PC-9 (cell line): ENCODE results near the gene HMGCL. TPM values are rescaled to one million over a fixed set of nuclear protein-coding genes. Genes with fewer than 3 reads are reported as not detected.

ENCODE experiments used
- BruUV-seq: library from RNA; stranded (reverse); fragments of 400-500 nt; replicated peaks from 2 replicates; lab custom pipeline; 2021; lab: Mats Ljungman, UMichigan
- CTCF ChIA-PET: fragments of 300-600 bp; sonication (Branson Sonifier 250); formaldehyde crosslinking; loops from one replicate; lab custom pipeline; 2022; ENCODE audit warnings: antibody characterized with exemption; lab: Charles Lee
- POLR2A ChIA-PET: fragments of 300-600 bp; sonication (Branson Sonifier 250); formaldehyde crosslinking; loops from one replicate; lab custom pipeline; 2022; ENCODE audit warnings: antibody characterized with exemption; ENCODE audit not compliant: unreplicated experiment; lab: Charles Lee
- DNase-seq, 2 experiments: peaks; one replicate each; pipeline versions ENCODE4 v3.0.0 to v3.0.0-alpha.2; 2015 to 2022; ENCODE audit warnings: mixed read lengths in 1 of 2
- H2AFZ ChIP-seq: fragments of 200-600 bp; sonication (generic); 2 replicates; pipeline ENCODE4 v1.8.1; 2017; ENCODE audit warnings: antibody characterized with exemption
- H3F3A ChIP-seq: fragments of 200-600 bp; sonication (generic); 2 replicates; pipeline ENCODE4 v1.8.1; 2017; ENCODE audit warnings: antibody characterized with exemption, mild to moderate bottlenecking, low read depth; ENCODE audit not compliant: insufficient read depth
- H3K27ac ChIP-seq: fragments of 200-600 bp; sonication (generic); 2 replicates; pipeline ENCODE4 v1.6.1; 2016; ENCODE audit warnings: mixed run types
- H3K27me3 ChIP-seq: fragments of 200-600 bp; sonication (generic); 2 replicates; pipeline ENCODE4 v1.6.1; 2016; ENCODE audit warnings: low read depth, mixed run types; ENCODE audit not compliant: insufficient read depth
- H3K36me3 ChIP-seq: fragments of 200-600 bp; sonication (generic); 2 replicates; pipeline ENCODE4 v1.6.1; 2016; ENCODE audit warnings: low read depth, mixed run types
- H3K4me1 ChIP-seq: fragments of 200-600 bp; sonication (generic); replicated peaks from 2 replicates; pipeline ENCODE4 v1.6.1; 2016; ENCODE audit warnings: mixed run types; ENCODE audit not compliant: insufficient read depth
- H3K4me2 ChIP-seq: fragments of 200-600 bp; sonication (generic); 2 replicates; pipeline ENCODE4 v1.6.1; 2017; ENCODE audit warnings: mixed run types
- H3K4me3 ChIP-seq: fragments of 200-600 bp; sonication (generic); 2 replicates; pipeline ENCODE4 v1.6.1; 2016; ENCODE audit warnings: mixed run types
- H3K79me2 ChIP-seq: fragments of 200-600 bp; sonication (generic); 2 replicates; pipeline ENCODE4 v1.6.1; 2017; ENCODE audit warnings: low read depth, mixed run types
- H3K9me2 ChIP-seq: fragments of 200-600 bp; sonication (generic); 2 replicates; pipeline ENCODE4 v1.8.1; 2017; ENCODE audit warnings: mild to moderate bottlenecking; ENCODE audit not compliant: insufficient read depth
- H3K9me3 ChIP-seq: fragments of 200-600 bp; sonication (generic); 2 replicates; pipeline ENCODE4 v1.8.1; 2016; ENCODE audit warnings: low read depth; ENCODE audit not compliant: insufficient read depth
- H4K20me1 ChIP-seq: fragments of 200-600 bp; sonication (generic); 2 replicates; pipeline ENCODE4 v1.8.1; 2017; ENCODE audit not compliant: insufficient read depth
- EZH2 ChIP-seq: fragments of 200-600 bp; sonication (generic); IDR thresholded peaks from 2 replicates; pipeline ENCODE4 v1.8.0; 2017; ENCODE audit warnings: antibody characterized with exemption, low read depth
- intact Hi-C: fragments of 100-400 bp; cut with micrococcal nuclease; formaldehyde crosslinking; loops from one replicate; pipeline ENCODE4 v1.10.0; 2022; ENCODE audit not compliant: unreplicated experiment
- total RNA-seq: library from RNA; stranded (reverse); gene quantifications from 2 replicates; pipeline ENCODE4 v1.2.3, GENCODE V29; 2021
- TF ChIP-seq, protein P1 (sequence below): fragments of 200-600 bp; sonication (generic); conservative IDR thresholded peaks from 2 replicates; pipeline ENCODE4 v1.6.1; 2017; ENCODE audit warnings: mixed run types, antibody characterized with exemption, mild to moderate bottlenecking, moderate library complexity

Gene HMGCL
- total RNA-seq, 1 experiment from 2014 or later, result 43.2 TPM

DNA sequence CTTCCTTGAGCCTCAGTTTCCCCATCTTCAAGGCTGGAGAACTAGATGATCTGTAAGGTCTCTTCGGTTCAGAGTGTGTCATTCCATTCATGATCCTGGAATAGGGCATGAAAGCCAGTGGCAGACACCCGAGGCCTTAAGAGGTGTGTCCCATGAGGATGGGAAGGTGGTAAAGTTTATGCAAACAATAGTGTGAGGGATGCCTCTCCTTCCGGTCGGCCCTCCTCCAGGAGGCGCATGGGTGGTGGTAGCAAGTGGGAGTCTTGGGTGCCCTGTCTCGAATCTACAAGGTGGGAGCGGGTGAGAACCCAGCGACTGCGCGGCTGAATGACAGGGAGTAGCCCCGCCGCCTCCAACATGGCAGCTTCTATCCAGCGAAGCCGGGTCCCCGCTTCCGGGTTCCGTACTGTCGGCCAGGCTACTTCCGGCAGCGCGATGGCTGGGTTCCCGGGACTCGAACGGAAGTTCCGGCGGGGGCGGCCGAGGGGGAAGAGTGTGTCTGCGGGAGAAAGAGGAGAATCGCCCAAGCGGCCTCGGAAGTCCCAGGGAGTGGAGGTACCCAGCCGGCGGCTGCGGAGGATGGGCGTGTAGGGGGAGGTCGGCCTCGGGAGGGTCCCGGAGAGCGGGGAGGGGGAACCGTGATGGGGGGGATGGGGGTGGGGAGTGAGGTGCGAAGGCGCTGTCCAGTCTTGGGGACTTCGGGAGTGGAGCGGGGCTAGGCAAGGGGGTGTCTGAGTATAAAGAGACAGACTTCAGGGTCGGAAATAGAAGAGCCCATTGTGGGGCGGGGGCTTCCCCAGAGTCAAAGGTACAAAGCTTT, 34.3 kb downstream of the HMGCL start, which contains the start of gene LYPLA2:
LYPLA2 (plus strand) TSS at position 450 of the 820 bp plus-strand sequence. CDS start 1,538 bp downstream, outside the sequence.
- ChIA-PET CTCF (interaction anchor here (0.6 to 1.1 kb wide), 3 partner anchors 10 to 75 kb away, joined by 3 to 5 read pairs (median 3); no protein-coding TSS in a partner anchor), POLR2A (interaction anchor here (0.5 to 0.8 kb wide), 4 partner anchors 11 to 99 kb away, joined by 3 to 12 read pairs (median 5); partner anchors contain the start of genes PITHD1 and RPL11)
- Histone ChIP-seq H4K20me1 (no peaks in the 10 kb centered on the region), H3K36me3 (no peaks in the 10 kb centered on the region), H3K4me2 (peak within 1 kb of the TSS; percentile 87), H3K4me3 (peak within 1 kb of the TSS; percentile 88), H3K4me1 (peaks cover 15% of the 10 kb centered on the region), H3F3A (peaks cover 27% of the 10 kb centered on the region), H3K9me3 (no peaks in the 10 kb centered on the region), H3K27ac (peak within 1 kb of the TSS; percentile 80), H3K27me3 (no peaks in the 10 kb centered on the region), H3K9me2 (no peaks in the 10 kb centered on the region), H2AFZ (peak within 1 kb of the TSS; percentile 78; the same call in 1 of the 2 replicates), H3K79me2 (peaks cover 21% of the 10 kb centered on the region)
- intact Hi-C loops, result loop anchor here (1.0 kb wide), 2 partner anchors 8 to 13 kb away; partner anchors contain the start of gene PITHD1
- DNase-seq, result peak; percentile 65 to 90
- no peak for TF ChIP-seq EZH2
- TF ChIP-seq, protein P1, sequence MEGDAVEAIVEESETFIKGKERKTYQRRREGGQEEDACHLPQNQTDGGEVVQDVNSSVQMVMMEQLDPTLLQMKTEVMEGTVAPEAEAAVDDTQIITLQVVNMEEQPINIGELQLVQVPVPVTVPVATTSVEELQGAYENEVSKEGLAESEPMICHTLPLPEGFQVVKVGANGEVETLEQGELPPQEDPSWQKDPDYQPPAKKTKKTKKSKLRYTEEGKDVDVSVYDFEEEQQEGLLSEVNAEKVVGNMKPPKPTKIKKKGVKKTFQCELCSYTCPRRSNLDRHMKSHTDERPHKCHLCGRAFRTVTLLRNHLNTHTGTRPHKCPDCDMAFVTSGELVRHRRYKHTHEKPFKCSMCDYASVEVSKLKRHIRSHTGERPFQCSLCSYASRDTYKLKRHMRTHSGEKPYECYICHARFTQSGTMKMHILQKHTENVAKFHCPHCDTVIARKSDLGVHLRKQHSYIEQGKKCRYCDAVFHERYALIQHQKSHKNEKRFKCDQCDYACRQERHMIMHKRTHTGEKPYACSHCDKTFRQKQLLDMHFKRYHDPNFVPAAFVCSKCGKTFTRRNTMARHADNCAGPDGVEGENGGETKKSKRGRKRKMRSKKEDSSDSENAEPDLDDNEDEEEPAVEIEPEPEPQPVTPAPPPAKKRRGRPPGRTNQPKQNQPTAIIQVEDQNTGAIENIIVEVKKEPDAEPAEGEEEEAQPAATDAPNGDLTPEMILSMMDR, result no peak
- no TSS peak for BruUV-seq

DNA sequence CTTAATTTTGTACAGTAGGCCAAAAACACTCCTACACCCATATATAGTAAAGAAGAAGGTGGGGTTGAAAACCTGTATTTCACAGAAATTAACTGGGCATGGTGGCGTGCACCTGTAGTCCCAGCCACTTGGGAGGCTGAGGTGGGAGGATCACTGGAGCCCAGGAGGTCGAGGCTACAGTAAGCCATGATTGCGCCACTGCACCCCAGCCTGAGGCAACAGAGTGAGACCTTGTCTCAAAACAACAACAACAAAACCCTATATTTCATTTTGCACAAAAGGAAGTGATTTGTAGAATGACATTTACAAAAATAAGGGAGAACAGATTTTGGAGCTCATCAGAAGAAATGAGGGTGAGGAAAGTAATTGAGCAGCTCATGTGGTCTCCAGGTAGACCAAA, 36.5 kb downstream of the HMGCL start:
- no peaks in the 10 kb centered on the region for H3K9me3 ChIP-seq
- no TSS peak for BruUV-seq
- TF ChIP-seq, protein P1, result no peak
- TF ChIP-seq EZH2, result no peak
- CTCF ChIA-PET, result no interaction called here
- H2AFZ ChIP-seq, result no peak overlapping the region
- DNase-seq, result no peak
- H3K79me2 ChIP-seq, result peaks cover 21% of the 10 kb centered on the region
- no peaks in the 10 kb centered on the region for H3K27me3 ChIP-seq
- H4K20me1 ChIP-seq, result no peaks in the 10 kb centered on the region
- H3K4me1 ChIP-seq, result peaks cover 15% of the 10 kb centered on the region
- H3F3A ChIP-seq, result peaks cover 27% of the 10 kb centered on the region
- no peaks in the 10 kb centered on the region for H3K9me2 ChIP-seq
- POLR2A ChIA-PET, result interaction anchor here (0.6 kb wide), 1 partner anchor 156 kb away, joined by 4 read pairs; no protein-coding TSS in a partner anchor
- H3K36me3 ChIP-seq, result peaks cover 3% of the 10 kb centered on the region; the same call in 1 of the 2 replicates
- intact Hi-C loops, result no loop called here
- H3K4me2 ChIP-seq, result no peak overlapping the region
- H3K27ac ChIP-seq, result peak overlapping the region; percentile 80; the same call in 1 of the 2 replicates
- H3K4me3 ChIP-seq, result no peak overlapping the region

DNA sequence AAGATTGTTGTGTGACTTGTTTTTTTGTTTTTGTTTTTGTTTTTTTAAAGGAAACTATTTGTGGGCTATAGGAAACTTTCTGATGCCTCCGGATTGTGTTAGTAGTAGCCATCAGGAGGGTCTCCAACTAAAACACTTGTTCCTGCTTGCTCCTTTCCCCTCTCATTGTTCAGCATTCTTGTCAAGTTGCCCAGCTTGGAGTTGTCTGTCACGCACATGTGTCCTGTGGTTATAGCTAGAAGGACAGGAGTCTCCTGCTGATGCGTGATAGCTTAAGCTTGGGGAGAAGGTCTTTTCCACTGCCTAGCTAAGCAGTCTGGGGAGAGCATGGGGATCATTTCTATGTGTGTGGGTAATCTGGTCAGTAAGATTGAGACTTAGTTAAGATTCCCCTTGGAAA, 37.5 kb downstream of the HMGCL start:
- no peak overlapping the region for H2AFZ ChIP-seq
- no TSS peak for BruUV-seq
- H3K79me2 ChIP-seq, result peaks cover 14% of the 10 kb centered on the region
- H3K9me3 ChIP-seq, result no peaks in the 10 kb centered on the region
- H3K27me3 ChIP-seq, result no peaks in the 10 kb centered on the region
- no peak overlapping the region for H3K4me2 ChIP-seq
- peaks cover 15% of the 10 kb centered on the region for H3K4me1 ChIP-seq
- no peaks in the 10 kb centered on the region for H3K9me2 ChIP-seq
- peaks cover 3% of the 10 kb centered on the region; the same call in 1 of the 2 replicates for H3K36me3 ChIP-seq
- H3F3A ChIP-seq, result peaks cover 27% of the 10 kb centered on the region
- intact Hi-C loops, result no loop called here
- TF ChIP-seq, protein P1, result no peak
- no peak for TF ChIP-seq EZH2
- CTCF ChIA-PET, result no interaction called here
- no peaks in the 10 kb centered on the region for H4K20me1 ChIP-seq
- H3K4me3 ChIP-seq, result no peak overlapping the region
- DNase-seq, result no peak
- no peak overlapping the region for H3K27ac ChIP-seq
- POLR2A ChIA-PET, result no interaction called here
